ENCODE results near the gene ITGB1. TPM values are rescaled to one million over a fixed set of nuclear protein-coding genes. Genes with fewer than 3 reads are reported as not detected.

The ITGB1 gene
- total and polyA plus RNA-seq, 9 of the 15 experiments (the other 6 are each of a cell fraction or from before 2014, with no cell fraction given) = 40.2 to 194 (median 155) TPM

- WGBS (ENCODE audit: insufficient coverage, low coverage, missing lambda C conversion rate) = 48% methylated on average over 2 of the region's 2 CpGs
- CTCF ChIA-PET (ENCODE audit: low intra/inter-chr PET ratio) = no interaction called here
- Histone ChIP-seq H3K4me2 (ENCODE audit: insufficient read depth, low read length) (no peak overlapping the region), H3K9me3 (replicated peaks; ENCODE audit: control insufficient read depth, insufficient read depth, low read depth, low read length) (no peaks in the 10 kb centered on the region), H4K20me1 (replicated peaks; ENCODE audit: control insufficient read depth, insufficient read depth, low read length) (peaks cover 28% of the 10 kb centered on the region), H3K4me3 (no peak overlapping the region), H3K9me1 (ENCODE audit: control insufficient read depth, insufficient read depth, low read length) (peaks cover 6% of the 10 kb centered on the region), H2AFZ (ENCODE audit: low read depth, low read length) (no peak overlapping the region), H3K27me3 (ENCODE audit: control insufficient read depth in 2 of 2, insufficient read depth in 2 of 2, low read length in 2 of 2) (no peaks in the 10 kb centered on the region), H3K36me3 (ENCODE audit: control insufficient read depth, insufficient read depth, low read length) (peaks cover 20% of the 10 kb centered on the region), H3K4me1 (replicated peaks in 1 of 2; ENCODE audit: control insufficient read depth in 2 of 2, insufficient read depth in 2 of 2, low read length in 2 of 2) (peaks cover 16 to 57% of the 10 kb centered on the region in 2 experiments), H3K9ac (ENCODE audit: insufficient read depth in 1 of 2, low read depth in 2 of 2, low read length in 2 of 2) (no peak overlapping the region), H3K27ac (ENCODE audit: extremely low read depth, low read depth, low read length) (no peak overlapping the region), H3K79me2 (ENCODE audit: control insufficient read depth, insufficient read depth, low read length) (peaks cover 99% of the 10 kb centered on the region)
- DNase-seq (ENCODE audit: extremely low read depth in 1 of 4, low spot score in 3 of 4) (no peak), FAIRE-seq (no peak), ATAC-seq (no peak)
- intact Hi-C loops (cut with micrococcal nuclease) (no loop called here), in situ Hi-C loops (cut with MboI) (no loop called here)
- POLR2A ChIA-PET = interaction anchor here (1.6 to 2.3 kb wide), 3 partner anchors 10 to 17 kb away, joined by 3 to 14 read pairs (median 8); no protein-coding TSS in a partner anchor
- BruUV-seq (replicated peaks) = no TSS peak
- TF ChIP-seq DPF2 (IDR thresholded peaks at IDR 0.05) (no peak), RBM14 (IDR thresholded peaks at IDR 0.05; ENCODE audit: borderline replicate concordance, insufficient read depth, low read depth, low read length) (no peak), OTX1 (CRISPR knock-in tag; IDR thresholded peaks at IDR 0.05) (no peak), POLR2B (IDR thresholded peaks at IDR 0.05; ENCODE audit: low read depth, partially characterized antibody) (no peak), TAL1 (IDR thresholded peaks at IDR 0.05) (no peak), GABPB2 (CRISPR knock-in tag; conservative IDR thresholded peaks at IDR 0.05) (no peak), ZNF561 (CRISPR knock-in tag; conservative IDR thresholded peaks at IDR 0.05) (no peak), ZNF224 (CRISPR knock-in tag; IDR thresholded peaks at IDR 0.05) (no peak), ZNF280B (CRISPR knock-in tag; IDR thresholded peaks at IDR 0.05) (no peak), HOMEZ (CRISPR knock-in tag; IDR thresholded peaks at IDR 0.05) (no peak), RERE (CRISPR knock-in tag; IDR thresholded peaks at IDR 0.05; ENCODE audit: borderline replicate concordance) (no peak), FOXJ2 (tag; IDR thresholded peaks at IDR 0.05) (no peak), HCFC1 (IDR thresholded peaks at IDR 0.05; ENCODE audit: low read depth, low read length) (no peak), HDAC6 (IDR thresholded peaks at IDR 0.05; ENCODE audit: low read depth, low read length) (no peak), ZNF76 (CRISPR knock-in tag; IDR thresholded peaks at IDR 0.05; ENCODE audit: borderline replicate concordance) (no peak), MAFF (IDR thresholded peaks at IDR 0.05; ENCODE audit: low read length) (no peak), SRSF9 (IDR thresholded peaks at IDR 0.05; ENCODE audit: borderline replicate concordance, low read depth, low read length) (no peak)
Observed at GRCh38 chr10:32943395-32943794, 14.6 kb downstream of the ITGB1 start.
